ENCODE results near the gene DOCK10.
A peak's percentile ranks its signal among the peaks of the same experiment; 100 is the strongest.

DNA sequence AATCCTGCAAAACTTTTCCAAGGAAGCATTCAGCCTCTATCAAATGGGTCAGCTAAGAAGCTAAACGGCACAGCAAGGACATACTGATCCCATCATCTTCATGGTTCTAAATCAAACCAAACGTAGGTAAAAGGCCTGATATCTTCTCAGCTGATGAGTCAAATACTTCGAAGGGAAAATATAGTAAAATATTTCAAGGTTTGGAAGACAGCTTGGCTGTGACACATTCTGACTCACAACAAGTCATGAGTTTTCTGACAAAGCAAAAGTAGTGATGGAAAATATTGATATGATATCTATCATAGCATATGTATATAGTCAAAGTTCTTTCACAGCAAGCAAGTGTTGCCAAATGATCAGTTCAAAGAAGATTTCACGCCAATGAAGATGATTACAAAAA lies 31.5 kb downstream of the DOCK10 start:
- TF ChIP-seq EZH2 (IDR thresholded peaks at IDR 0.05; ENCODE audit: borderline replicate concordance, low read depth, low read length, severe bottlenecking): no peak
- TF ChIP-seq, protein P1, sequence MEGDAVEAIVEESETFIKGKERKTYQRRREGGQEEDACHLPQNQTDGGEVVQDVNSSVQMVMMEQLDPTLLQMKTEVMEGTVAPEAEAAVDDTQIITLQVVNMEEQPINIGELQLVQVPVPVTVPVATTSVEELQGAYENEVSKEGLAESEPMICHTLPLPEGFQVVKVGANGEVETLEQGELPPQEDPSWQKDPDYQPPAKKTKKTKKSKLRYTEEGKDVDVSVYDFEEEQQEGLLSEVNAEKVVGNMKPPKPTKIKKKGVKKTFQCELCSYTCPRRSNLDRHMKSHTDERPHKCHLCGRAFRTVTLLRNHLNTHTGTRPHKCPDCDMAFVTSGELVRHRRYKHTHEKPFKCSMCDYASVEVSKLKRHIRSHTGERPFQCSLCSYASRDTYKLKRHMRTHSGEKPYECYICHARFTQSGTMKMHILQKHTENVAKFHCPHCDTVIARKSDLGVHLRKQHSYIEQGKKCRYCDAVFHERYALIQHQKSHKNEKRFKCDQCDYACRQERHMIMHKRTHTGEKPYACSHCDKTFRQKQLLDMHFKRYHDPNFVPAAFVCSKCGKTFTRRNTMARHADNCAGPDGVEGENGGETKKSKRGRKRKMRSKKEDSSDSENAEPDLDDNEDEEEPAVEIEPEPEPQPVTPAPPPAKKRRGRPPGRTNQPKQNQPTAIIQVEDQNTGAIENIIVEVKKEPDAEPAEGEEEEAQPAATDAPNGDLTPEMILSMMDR (IDR thresholded peaks at IDR 0.05; ENCODE audit: extremely low read depth in 1 of 2, insufficient read depth in 1 of 2, low read depth in 1 of 2, low read length in 2 of 2): no peak
- no peak for TF ChIP-seq POLR2A (IDR thresholded peaks at IDR 0.05; ENCODE audit: low read depth, low read length)
- no peak for TF ChIP-seq MYC (IDR thresholded peaks at IDR 0.05; ENCODE audit: low read depth, low read length)
- peak; percentile 35 for TF ChIP-seq POLR2AphosphoS5 (IDR thresholded peaks at IDR 0.05; ENCODE audit: insufficient read depth, low read depth, low read length)
- TF ChIP-seq JUN (IDR thresholded peaks at IDR 0.05; ENCODE audit: borderline replicate concordance, insufficient read depth, insufficient read length, low read depth): peak; percentile 87
- peak; percentile 97 for TF ChIP-seq FOS (IDR thresholded peaks at IDR 0.05; ENCODE audit: borderline replicate concordance, insufficient read depth, low read length)
